HUES6 (cell line): ENCODE data around the gene C1orf94.
A peak's percentile ranks its signal among the peaks of the same experiment; 100 is the strongest.

Source experiments
- H3K27ac ChIP-seq: 2 replicates; pipeline ENCODE4 v1.7.0; 2013; ENCODE audit warnings: low read depth, mild to moderate bottlenecking, low read length, inconsistent platforms
- H3K27me3 ChIP-seq: 2 replicates; pipeline ENCODE4 v1.6.1; 2013; ENCODE audit warnings: low read length; ENCODE audit not compliant: control insufficient read depth, insufficient read depth
- H3K36me3 ChIP-seq: 2 replicates; pipeline ENCODE4 v1.6.1; 2013; ENCODE audit warnings: low read length; ENCODE audit not compliant: control insufficient read depth, insufficient read depth
- H3K4me1 ChIP-seq: 2 replicates; pipeline ENCODE4 v1.6.1; 2013; ENCODE audit warnings: low read length; ENCODE audit not compliant: control insufficient read depth, insufficient read depth
- H3K4me3 ChIP-seq: 2 replicates; pipeline ENCODE4 v1.5.1; 2013; ENCODE audit warnings: low read depth, low read length
- H3K9ac ChIP-seq: one replicate; pipeline ENCODE4 v1.6.1; 2013; ENCODE audit warnings: mild to moderate bottlenecking, low read length
- H3K9me3 ChIP-seq: 2 replicates; pipeline ENCODE4 v1.6.1; 2013; ENCODE audit warnings: low read depth, low read length; ENCODE audit not compliant: control insufficient read depth, insufficient read depth

Gene C1orf94

GRCh38 chr1:34199927-34200326 is 23.2 kb downstream of the C1orf94 start:
- no peaks in the 10 kb centered on the region for H3K9me3 ChIP-seq
- no peak overlapping the region for H3K9ac ChIP-seq
- no peak overlapping the region for H3K4me3 ChIP-seq
- no peak overlapping the region for H3K27ac ChIP-seq
- no peaks in the 10 kb centered on the region for H3K4me1 ChIP-seq
- H3K36me3 ChIP-seq: no peaks in the 10 kb centered on the region
- no peaks in the 10 kb centered on the region; the same call in 1 of the 2 replicates for H3K27me3 ChIP-seq

- Histone ChIP-seq H3K36me3 (no peaks in the 10 kb centered on the region), H3K9ac (no peak overlapping the region), H3K9me3 (no peaks in the 10 kb centered on the region), H3K27me3 (peaks cover 3% of the 10 kb centered on the region; the same call in 1 of the 2 replicates), H3K27ac (no peak overlapping the region), H3K4me1 (peaks cover 8% of the 10 kb centered on the region; the same call in 1 of the 2 replicates), H3K4me3 (no peak overlapping the region)
These were observed 36.0 kb downstream of the C1orf94 start for GRCh38 chr1:34212673-34213072.

- H3K27ac ChIP-seq: no peak overlapping the region
- no peaks in the 10 kb centered on the region for H3K9me3 ChIP-seq
- no peak overlapping the region for H3K4me3 ChIP-seq
- peaks cover 3% of the 10 kb centered on the region for H3K27me3 ChIP-seq
- H3K4me1 ChIP-seq: peaks cover 8% of the 10 kb centered on the region; the same call in 1 of the 2 replicates
- H3K36me3 ChIP-seq: no peaks in the 10 kb centered on the region
- no peak overlapping the region for H3K9ac ChIP-seq
These were observed 37.2 kb downstream of the C1orf94 start for GRCh38 chr1:34213956-34214355.

- no peak overlapping the region for H3K9ac ChIP-seq
- no peak overlapping the region for H3K27ac ChIP-seq
- H3K36me3 ChIP-seq: no peaks in the 10 kb centered on the region
- no peaks in the 10 kb centered on the region for H3K9me3 ChIP-seq
- H3K4me1 ChIP-seq: no peaks in the 10 kb centered on the region
- H3K4me3 ChIP-seq: no peak overlapping the region
- no peaks in the 10 kb centered on the region for H3K27me3 ChIP-seq
These were observed 54.7 kb downstream of the C1orf94 start for GRCh38 chr1:34231441-34231840.

- Histone ChIP-seq H3K9ac (no peak overlapping the region), H3K27ac (no peak overlapping the region), H3K4me3 (no peak overlapping the region), H3K4me1 (no peaks in the 10 kb centered on the region), H3K9me3 (peaks cover 10% of the 10 kb centered on the region), H3K36me3 (no peaks in the 10 kb centered on the region), H3K27me3 (no peaks in the 10 kb centered on the region)
These were observed 58.9 kb downstream of the C1orf94 start for GRCh38 chr1:34235594-34235993.

- peaks cover 10% of the 10 kb centered on the region for H3K9me3 ChIP-seq
- H3K4me3 ChIP-seq: no peak overlapping the region
- no peaks in the 10 kb centered on the region for H3K36me3 ChIP-seq
- H3K4me1 ChIP-seq: no peaks in the 10 kb centered on the region
- H3K9ac ChIP-seq: no peak overlapping the region
- no peaks in the 10 kb centered on the region for H3K27me3 ChIP-seq
- no peak overlapping the region for H3K27ac ChIP-seq
These were observed 59.4 kb downstream of the C1orf94 start for GRCh38 chr1:34236089-34236488.

- Histone ChIP-seq H3K27ac (no peak overlapping the region), H3K27me3 (no peaks in the 10 kb centered on the region), H3K36me3 (no peaks in the 10 kb centered on the region), H3K4me1 (no peaks in the 10 kb centered on the region), H3K9ac (no peak overlapping the region), H3K4me3 (no peak overlapping the region), H3K9me3 (peaks cover 15% of the 10 kb centered on the region)
These were observed 60.6 kb downstream of the C1orf94 start for GRCh38 chr1:34237151-34237815.

GRCh38 chr1:34245967-34246366 is 69.3 kb downstream of the C1orf94 start:
- Histone ChIP-seq H3K4me3 (no peak overlapping the region), H3K36me3 (no peaks in the 10 kb centered on the region), H3K4me1 (peaks cover 5% of the 10 kb centered on the region; the same call in 1 of the 2 replicates), H3K9me3 (peaks cover 5% of the 10 kb centered on the region; the same call in 1 of the 2 replicates), H3K9ac (no peak overlapping the region), H3K27me3 (no peaks in the 10 kb centered on the region; the same call in 1 of the 2 replicates), H3K27ac (no peak overlapping the region)

GRCh38 chr1:34250342-34250741 is 73.6 kb downstream of the C1orf94 start:
- no peaks in the 10 kb centered on the region for H3K9me3 ChIP-seq
- H3K4me1 ChIP-seq: peaks cover 5% of the 10 kb centered on the region; the same call in 1 of the 2 replicates
- peak overlapping the region; percentile 37 for H3K4me3 ChIP-seq
- H3K9ac ChIP-seq: no peak overlapping the region
- no peak overlapping the region for H3K27ac ChIP-seq
- H3K27me3 ChIP-seq: no peaks in the 10 kb centered on the region; the same call in 1 of the 2 replicates
- H3K36me3 ChIP-seq: no peaks in the 10 kb centered on the region

- Histone ChIP-seq H3K9me3 (no peaks in the 10 kb centered on the region), H3K4me3 (no peak overlapping the region), H3K27me3 (peaks cover 12% of the 10 kb centered on the region; the same call in 1 of the 2 replicates), H3K36me3 (no peaks in the 10 kb centered on the region), H3K9ac (no peak overlapping the region), H3K4me1 (peaks cover 6% of the 10 kb centered on the region), H3K27ac (no peak overlapping the region)
These were observed 85.5 kb downstream of the C1orf94 start for GRCh38 chr1:34262023-34262853.

GRCh38 chr1:34262921-34263320 is 86.2 kb downstream of the C1orf94 start:
- H3K4me3 ChIP-seq: no peak overlapping the region
- H3K36me3 ChIP-seq: no peaks in the 10 kb centered on the region
- peaks cover 6% of the 10 kb centered on the region for H3K4me1 ChIP-seq
- H3K27me3 ChIP-seq: peaks cover 18% of the 10 kb centered on the region
- no peak overlapping the region for H3K9ac ChIP-seq
- H3K27ac ChIP-seq: no peak overlapping the region
- H3K9me3 ChIP-seq: no peaks in the 10 kb centered on the region
